ENCODE results near the gene BCOR.

Gene BCOR

DNA sequence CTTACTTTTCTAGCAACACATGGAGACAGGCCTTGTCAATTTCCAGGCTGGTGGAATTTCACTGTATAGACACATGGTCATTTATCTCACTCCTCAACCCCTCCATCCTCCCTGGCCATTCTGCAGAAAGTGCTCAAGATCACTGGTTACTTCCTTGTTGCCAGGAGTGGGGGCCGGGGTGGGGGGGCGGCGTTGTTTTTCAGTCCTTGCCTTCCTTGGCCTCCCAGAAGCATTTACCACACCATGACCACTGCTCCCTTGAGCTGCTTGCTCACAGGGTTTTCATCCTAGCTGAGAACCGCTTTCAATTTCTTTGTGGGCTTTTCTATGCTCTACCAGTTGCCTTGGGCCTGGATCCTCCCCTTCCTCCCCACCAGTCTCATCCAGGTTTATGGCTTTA lies 14.1 kb upstream of the BCOR start:
- no peak for DNase-seq

DNA sequence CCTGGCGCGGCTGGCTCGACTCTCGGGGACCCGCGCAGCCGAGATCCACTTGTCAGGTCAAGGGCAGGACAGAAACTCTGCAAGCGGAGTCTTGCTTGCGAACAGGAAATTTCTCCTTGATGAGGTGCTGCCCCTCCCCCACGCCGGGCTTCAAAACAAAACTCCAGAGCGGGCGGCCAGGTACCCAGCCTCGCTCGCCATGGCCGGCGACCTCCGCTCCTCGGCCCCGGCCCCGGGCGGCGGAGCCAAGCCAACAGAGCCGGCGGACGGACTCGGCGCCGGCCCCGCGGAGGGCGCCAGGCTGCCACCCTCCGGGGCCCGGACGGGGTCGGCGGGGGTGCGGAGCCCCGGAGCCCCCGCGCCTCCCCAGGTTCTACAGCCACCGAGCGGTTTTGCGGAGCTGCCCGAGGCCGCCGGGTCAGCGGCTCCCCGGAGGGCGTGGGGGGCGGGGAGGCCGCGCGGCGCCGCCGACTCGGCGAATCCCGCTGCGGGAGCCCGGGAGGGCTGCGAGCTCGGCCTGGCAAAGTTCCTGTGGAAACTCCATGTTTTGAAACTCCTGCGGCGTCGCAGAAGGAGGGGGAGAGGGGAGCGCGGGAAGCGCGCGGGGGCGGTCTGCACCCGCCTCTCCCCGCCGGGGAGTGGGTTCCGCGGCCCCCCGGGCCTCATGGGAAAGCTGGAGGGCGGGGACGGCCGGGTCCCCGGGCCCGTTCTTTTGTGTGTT lies 11.7 kb upstream of the BCOR start:
- peak; percentile 55 for DNase-seq

DNA sequence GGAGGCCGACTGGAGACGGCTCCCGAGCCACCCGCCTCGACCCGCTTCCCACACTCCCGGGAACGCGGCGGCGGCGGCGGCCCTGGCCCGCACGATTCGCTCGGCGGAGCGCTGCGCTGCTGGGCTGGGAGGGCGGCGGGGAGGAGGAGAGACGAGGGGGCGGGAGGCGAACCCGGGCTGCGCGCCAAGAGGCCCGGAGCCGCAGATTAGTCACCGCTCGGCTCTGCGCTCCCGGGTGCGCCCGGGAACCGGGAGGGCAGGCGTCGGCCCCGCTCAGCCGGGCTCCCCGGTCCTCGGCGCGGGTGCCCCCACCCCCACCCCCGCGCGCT lies 11.2 kb upstream of the BCOR start:
- DNase-seq = peak; percentile 58

DNA sequence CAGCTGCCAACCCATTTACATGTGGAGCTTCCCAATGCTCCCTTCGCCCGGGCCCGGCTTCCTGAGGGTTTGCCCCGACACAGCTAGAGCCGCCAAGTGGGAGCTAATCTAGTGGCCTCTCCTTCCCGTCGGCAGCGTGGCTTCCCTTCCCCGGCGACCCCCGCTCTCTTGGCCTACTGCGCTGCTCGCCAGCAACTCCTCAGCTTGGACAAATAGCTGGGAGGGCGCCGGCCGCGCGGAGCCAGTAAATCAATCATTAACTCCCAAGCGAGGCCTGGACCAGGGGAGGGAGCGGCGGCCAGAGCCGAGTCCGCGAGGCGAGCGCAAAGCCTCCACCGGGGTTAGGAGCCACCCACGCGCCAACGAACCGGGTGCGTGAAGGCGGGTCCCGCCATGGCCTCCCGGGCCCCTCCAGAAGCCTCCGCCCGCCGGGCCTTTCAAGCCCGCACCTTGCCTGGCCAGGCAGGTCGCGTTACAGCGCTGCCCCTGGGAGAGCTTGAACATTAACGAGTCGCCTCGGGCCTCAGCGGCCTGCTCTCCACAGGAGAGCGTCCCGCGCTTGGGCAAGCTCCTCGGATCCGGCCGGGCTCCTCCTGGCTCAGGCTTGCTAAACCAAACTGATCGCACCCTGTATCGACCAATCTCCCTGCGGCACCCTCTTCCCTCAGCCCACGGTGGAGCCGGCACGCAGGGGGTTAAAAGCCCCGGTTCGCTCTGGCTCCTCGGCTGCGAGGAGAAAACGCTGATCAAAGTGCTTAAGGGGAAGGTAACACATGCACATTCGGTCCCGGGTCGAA lies 10.6 kb upstream of the BCOR start:
- no peak for DNase-seq

DNA sequence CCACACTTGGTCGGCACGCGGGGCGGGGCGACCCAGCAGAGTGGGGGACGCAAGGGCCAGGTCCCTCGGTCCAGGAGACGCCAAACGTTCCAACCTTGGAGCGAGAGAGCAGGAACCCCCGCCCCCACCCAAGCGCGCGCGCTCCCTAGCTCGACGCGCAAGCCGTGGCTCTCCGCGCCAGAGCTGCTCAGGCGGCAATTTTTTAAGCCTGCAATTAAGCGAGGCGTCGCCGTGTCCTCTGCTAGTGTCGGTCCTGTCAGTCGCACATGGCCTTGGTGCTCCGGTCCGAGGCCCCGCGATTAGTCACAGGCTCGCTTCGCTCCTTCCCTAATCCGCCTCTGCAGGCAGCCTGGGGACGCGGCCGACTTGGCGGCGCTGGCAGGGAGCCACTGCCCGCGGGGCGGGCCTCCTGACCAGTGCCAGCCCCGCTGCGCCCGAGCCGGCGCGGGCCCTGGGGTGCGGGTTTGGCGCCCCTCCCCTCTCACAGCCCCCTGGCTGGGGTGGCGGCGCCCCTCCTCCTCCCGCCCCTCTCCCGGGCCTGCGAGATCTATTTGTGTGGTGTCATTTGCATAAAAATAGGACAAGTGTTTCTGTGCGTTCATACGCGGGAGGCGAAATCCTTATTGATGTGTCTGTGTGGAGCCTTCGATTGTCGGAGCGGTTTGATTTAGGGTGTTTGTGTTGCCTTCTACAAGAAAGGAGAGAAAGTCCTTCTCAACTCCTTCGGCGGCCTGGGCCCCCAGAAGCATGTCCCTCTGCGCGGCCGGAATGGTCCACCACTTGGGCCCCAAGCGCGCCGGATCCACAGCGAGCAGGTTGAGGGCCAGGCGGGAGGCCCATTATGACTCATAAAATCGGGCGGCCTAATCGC lies 9.8 kb upstream of the BCOR start:
- no peak for DNase-seq

DNA sequence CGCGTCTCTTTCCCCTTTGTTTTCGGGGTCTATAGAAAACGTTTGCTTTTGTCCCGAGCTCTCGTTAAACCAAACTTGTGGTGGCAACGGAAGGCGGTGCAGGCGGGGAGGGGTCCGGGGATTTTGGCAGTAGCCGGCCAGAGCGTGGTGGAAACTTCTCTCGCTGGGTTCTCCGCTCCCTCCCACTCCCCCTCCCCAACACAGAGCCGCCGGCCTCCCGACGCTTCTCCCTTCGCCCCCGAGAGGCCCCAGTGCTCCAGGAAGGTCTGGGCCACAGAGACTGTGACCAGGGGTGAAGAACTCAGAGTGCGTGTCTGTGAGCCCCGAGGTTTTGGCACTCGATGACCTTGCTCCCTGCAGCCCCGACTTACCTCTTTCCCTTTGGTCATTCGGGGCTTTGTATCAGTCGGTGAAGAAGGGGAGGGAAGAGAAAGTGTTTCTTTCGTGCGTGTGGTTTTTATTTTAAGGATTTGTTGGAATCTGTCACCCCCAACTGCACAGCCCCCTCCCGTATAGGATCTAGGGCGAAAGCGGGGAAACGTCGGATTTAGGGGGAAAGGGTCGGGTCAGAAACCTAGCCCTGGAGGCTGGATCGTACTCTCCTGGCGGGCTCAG lies 9.0 kb upstream of the BCOR start:
- no peak for DNase-seq

DNA sequence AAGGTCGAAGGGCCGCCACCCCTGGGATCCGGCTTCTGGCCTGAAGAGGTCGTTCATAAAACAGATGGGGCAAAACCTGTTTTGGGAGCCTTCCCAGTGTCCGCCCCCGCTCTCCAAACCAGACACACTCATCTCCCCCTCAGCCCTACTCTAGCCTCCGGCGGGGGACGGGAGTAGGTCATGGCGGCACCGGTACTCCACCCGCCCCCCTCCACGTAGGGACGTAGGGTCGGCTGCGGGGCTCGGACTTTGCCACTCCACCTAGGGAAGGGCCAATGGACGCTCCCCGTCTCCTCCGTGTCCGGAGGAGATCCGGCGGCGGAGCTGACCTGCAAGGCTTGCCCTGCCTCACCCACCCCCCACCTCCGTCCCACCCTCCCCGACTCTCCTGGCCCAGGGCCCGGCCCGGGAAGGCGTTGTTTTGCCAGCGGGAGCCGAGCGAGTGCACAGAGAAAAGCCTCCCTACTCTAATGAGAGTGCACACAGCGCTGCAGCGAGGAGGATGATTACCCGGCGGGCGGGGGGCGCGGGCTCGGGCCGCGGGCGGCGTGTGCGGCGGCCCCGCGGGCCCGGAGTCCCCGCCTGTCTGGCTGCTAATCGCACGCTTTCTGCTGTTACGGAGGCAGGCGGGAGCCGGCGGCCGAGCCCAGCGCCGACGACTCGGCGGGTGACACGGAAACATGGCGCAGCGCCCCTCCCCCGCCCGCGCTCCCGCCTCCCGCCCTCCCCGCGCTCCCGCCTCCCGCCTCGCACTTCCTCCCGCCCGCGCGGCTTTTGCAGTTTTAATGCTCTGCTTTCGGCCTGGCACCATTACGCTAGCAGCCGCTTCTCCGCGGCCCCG lies 8.3 kb upstream of the BCOR start:
- DNase-seq = peak; percentile 51

DNA sequence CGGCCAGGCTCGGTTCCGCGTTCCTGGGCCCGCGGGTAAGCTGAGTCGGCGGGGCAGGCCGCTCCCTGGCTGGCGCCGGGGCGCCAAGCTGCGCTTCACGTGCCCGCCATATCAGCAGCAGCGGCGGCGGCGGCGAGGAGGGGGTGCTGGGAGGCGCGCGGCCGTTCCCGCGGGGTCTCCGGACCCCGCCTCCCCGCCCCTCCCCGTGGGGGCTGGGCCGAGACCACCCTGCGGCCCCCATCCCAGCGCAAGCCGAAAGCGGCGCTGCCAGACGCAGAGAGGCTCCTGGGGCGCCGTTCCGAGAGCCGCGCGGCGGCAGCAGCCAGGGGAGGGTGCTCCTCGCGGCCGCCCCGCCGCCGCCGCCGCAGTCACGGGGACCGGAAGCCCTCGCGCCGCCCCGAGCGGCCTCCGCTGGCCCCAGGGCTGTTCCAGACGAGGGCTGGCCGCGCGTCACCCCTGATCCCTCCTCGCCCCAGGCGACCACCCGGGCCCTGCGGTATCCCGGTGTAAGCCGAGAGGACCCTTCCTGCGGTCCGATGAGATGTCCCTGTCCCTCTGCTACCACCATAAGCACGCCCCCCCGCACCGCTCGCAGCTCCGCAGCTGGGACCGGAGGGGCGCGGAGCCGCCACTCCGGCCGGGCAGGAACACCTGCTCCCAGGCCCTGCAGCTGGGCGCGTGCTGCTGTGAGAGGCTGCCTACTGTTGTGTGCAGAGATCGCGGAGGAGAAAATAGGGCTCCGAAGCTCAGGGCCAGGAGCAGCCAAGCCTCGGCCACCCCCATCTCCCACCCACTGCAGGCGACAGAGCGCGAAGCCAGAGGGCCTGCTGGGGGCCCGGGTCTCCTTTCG lies 7.5 kb upstream of the BCOR start:
- DNase-seq = peak; percentile 34

DNA sequence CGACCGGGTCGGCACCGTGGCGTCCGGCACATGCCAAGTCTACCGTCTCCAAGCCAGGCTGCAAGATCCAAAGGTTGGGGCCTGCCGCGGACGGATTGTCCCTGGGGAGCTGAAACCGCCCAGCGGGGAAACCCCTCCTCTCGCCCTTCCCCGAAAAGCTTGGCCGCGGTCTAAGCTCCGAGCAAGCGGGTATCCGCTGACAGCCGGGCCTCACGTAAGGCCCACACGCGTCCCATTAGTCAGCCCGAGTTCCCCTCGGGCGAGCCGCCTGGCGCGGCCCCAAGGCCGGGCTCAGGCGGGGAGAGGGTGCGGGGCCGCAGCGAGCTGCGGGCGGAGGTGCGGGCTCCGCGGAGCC lies 6.8 kb upstream of the BCOR start:
- DNase-seq = peak; percentile 32

DNA sequence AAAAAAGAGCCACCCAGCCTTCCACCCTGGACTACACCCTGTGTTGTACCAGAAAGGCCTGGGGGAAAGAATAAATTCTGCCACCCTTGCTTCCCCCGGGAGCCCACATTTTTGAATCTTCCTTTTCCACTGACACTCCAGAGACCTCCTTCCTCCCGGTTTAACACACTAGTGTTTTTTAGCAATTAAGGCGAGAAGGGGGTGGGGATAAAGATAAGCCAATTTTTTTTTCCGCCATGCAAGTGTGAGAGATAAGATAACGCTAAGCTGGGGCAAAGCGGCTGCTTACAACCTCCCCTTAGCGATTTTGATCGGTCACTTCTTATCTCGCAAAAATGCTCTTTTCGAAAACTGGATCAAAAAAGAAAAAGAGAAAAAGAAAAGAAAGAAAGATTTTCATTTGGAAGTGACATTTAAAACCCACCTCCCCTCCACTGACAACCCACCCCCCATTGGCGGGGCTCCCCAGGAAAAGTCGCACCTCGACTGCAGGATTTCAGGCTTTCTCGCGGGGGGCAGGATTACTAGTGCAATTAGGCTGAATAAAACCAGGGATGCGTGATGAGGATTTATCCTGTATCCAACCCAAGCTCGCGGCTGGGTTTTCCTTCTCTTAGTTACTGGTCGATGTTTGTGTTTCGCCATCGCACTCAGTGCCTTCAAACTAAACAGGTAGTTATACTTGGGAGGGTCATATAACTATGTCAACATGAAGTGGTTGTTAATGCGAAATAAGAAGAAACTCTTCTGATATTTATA lies 6.0 kb upstream of the BCOR start:
- DNase-seq = no peak

DNA sequence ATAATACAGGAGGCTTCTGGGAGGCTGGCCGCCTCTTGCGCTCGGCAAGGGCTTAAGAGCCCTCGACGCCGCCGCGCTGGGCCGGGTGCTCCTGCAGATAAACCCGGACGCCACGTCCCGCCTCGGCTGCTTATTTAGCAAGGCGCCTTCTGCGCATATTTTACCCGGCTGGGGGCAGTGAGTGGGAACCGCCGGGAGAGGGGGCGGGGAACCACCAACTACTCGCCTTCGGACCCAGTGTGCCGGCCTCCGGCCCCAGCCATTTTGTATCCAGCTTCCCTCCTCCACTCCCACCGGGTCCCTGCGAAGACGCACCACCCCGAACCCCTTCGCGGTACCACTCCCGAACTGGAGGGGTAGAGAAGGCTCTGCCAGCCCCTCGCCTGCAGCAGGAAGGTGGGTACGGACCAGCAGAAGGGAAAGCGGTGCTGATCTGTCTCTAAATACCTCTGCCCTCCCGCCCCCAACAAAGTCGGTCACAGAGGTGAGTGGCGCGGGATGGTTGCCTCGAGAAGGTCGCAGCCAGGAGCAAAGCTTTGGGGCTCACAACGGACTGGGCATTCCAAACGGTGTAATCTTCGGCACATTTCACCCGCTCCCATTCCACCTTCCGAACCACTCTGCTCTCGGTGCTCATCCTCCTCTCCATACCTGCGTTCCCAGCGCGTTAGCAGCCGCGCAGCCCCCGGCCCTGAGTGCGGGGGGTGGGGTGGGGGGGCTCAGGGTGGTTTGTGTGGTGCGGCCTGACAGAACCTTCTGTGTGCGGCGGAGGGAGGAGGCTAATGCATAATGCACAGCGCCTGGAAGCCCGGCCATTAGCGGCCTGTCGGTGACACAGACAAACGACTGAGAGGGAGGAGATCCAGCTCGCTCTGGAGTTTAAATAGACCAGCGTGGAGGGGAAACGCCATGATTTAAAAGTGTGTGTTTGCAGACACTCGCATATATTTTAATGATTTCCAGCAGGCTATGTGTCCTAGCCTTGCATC lies 4.9 kb upstream of the BCOR start:
- DNase-seq = no peak

DNA sequence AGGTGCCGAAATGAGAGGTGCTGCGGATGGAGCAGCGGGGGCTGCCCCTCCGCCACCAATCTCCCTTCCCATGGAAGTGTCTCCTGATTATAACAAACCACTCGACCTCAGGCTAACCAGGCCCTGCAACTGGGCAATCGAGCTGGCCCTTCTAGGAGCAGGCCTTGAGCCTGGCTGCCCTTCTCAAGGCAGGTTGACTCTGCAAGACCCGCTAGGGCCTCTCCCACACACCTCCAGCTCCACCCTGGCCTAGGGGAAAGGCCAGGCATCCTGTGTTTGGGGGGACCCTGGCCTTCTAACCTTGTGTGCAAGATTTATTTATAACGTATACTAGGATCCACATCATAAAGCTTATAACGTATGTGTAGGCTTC lies 3.7 kb upstream of the BCOR start:
- no peak for DNase-seq

DNA sequence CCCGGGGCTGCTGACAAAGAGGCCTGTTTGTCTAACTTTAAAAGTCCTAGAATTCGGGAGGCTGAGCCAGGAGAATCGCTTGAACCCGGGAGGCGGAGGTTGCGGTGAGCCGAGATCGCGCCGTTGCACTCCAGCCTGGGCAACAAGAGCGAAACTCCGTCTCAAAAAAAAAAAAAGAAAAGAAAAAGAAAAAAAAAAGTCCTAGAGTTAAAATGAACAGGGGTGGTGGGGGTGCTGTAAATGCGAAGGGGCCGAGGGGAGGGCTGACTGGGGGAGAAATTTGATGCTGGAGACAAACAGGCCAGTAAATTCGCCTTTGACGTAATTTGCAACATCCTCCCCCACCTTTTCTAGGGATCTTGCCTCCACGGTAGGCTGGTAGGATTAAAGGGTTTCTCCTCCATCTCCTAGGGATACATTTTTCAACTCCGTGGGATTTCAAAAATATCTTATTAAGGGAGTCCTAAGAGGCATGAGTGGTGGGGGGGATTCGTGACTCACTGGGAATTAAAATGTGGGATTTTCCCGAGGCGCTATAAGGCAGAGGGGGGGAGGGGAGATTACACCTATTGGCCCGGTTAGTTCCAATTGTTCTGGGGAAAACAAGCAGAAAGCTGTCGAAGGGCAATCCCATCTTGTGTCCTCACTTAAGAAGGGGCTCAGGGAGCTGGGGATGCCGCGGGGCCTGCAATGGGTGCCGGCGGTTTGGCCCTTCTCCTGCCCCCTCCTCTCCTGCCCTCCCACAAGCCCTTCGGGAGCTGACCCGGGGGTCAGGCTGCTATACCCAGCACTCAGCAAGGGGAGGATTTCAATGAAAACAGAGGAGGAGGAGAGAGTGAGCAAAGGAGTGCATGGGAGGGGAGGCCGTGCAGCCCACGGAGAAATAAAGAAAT lies 3.0 kb upstream of the BCOR start:
- no peak for DNase-seq

DNA sequence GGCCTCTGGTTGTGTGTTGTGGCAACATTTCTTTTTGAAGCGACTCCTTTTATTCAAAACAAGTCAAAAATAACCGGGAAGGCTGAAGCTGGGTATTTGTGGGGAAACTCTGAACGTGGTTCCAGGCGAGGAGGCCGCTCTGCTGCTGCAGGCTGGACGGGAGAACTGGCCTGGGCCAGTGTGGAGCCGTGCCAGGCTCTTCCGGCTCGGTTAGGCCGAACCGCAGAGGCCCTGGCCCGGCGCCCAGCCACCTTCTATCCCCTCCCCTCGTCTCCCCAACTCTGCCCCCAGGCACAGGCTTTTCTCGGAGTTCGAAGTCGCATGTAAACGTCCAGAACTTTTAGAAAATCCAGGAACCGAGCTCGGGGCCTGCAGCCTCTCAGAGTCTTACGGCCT lies 2.4 kb upstream of the BCOR start:
- DNase-seq = no peak

DNA sequence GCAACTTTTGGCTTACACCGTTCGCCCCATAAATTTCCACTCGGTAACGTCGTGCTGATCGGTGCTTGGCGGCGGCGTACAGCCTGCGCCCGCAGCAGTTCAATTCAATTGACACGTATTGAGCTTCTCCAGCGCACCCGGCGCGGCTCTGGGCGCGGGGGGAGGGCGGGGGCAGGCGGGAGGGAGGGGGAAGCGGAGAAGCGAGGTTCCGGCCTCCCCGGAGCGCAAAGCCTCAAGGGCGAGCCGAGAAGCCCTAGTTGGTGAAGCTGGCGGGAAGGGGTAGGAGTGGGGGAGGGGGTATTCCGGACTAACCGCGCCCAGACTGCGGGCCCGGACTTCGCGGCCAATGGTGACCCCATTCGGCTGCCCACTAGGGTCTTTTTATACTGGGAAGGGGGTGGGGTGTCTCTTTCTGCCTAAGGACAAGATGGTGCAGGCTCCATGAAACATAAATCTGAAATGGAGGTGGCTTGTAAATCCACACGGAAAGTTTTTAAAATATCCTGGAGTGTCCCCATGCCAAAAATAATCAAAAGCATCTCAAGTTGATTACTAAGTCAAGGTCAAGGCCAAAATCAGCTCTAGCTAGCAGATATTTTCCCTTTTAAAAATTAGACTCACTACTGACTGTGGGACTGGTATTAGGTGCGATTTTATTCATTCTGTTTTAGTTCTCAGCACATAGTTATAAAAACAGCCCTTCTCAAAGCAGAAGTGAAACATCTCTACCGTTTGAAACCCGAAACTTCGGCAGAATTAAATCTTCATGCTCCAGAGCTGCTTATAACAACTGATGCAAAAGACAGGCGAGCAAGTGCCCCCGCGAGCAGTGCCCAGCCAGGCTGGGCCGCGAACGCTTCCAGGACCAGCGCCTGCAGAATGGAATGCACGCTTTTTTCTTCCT lies 1.5 kb upstream of the BCOR start:
- peak; percentile 19 for DNase-seq

DNA sequence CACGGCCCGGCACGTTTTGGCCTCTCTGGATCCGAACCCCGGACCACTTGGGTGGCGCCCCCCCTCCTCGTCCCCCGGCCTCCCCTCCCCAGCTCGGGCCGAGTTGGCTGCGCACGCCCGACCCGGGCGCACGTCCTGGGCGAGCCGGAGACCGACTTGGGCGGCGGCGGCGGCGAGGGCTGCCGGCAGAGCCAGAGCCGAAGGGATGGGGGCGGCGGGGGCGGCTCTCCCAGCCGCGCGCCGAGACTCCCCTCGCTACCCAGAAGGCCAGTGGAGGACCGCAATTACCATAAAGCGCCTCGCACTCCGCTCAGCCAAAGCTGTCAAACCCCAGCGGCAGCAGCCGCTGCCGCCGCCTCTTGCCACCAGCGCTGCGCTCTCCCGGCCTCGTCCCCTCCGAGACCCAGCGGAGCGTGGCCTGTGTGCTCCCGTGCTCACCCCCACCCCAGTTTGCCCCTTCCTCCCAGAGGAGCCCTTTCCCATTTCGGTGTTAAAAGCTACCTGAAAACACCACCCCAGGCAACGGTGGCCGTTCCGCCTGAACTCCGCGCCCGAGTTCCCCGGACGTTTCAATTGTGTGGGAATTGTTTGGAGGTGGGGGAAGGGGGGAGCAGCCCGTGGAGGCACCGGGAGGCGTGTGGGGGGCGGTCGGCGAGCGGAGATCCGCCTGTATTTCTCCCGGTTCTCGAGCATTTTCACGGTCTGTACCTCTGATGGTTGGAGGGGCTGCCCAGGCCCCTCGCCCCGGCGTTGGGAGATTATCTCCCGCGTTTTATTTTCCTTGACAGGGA lies 701 bp upstream of the BCOR start:
- peak; percentile 50 for DNase-seq

DNA sequence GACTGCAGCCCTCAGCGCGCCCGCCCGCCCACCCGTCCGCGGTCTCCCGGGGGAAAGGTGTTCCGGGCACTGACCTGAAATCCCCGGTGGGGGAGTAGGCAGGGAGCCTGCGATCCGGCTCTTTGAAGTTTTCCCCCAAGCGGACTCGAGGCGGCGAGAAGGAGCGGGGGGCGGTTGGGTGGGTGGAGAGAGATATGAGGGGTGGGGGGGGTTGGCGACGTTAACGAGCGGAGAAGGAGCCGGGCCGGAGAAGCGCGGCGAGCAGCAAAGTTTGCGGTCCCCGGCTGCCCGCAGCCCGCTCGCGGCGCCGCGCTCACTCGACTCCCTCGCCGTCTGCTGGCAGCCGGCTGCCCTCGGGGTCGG lies 636 bp downstream of the BCOR start:
- no peak for DNase-seq

Data from GDM1 (cell line).